ENCODE results near the gene CNTN2. TPM values are rescaled to one million over a fixed set of nuclear protein-coding genes. Genes with fewer than 3 reads are reported as not detected.

CNTN2 gene
- total RNA-seq, 4 donors from 2014 or later = 2.7 to 18.3 (median 6.0) TPM

DNA sequence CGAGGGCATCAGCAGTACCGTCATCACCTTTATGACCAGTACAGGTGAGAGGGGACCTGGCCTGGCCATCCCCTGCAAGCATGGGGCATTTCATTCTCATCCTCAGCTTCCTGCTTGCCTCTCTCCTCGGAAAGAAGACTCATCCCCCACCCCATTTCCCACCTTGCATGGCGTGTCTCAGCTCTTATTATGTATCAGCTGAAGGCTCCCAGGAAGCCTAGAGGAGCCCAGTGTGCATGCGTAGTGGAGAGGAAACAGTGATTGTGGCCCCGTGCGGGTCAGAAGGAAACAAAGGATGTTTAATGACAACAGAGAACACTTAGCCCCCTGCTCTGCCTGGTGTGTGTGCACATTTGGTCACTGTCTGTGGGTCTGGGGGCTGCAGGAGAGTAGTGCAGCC is 40.3 kb upstream of the CNTN2 start:
- WGBS, 2 donors = 87 to 90% methylated on average over 7 of the region's 7 CpGs
- intact Hi-C loops (cut with DNase I; ENCODE audit: low total_unique reads) = no loop called here
- DNase-seq (ENCODE audit: low spot score in 2 of 2) = no peak

DNA sequence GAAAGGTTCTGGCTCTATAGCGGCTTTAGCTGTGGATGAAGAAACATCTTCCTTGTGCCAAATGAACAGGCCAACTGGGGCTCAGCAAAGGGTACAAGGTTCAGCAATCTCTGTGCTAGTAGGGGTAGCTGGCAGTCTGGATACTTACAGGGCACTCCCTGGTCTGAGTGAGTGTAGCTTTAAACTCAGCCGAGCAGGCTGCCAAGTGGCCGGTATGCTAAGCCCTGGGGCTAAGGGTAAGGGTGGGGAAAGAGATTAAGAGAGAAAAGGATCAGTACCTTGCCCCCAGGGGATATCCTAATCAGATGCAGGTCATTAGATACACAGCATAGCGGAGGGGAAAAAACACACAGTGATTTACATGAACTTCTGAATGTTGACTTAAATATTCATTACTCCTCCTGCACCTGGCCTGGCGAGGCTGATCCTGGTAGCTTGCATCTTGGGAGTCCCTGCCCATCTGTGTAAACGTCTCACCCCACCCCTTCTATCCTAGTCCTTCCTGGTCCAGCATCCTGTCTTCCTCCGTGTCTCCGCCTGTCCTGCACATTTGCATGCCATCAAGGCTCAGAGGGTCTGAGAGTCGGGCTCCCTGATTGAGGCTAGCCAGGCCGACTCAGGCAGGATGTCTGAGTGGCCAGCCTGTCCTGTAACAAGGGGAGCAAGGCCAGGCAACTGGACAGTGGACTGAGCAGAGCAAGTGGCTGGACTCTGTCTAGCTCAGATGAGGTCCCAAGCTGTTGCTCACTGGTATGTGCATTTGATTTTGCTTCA is 39.5 kb upstream of the CNTN2 start:
- TF ChIP-seq, protein P1, sequence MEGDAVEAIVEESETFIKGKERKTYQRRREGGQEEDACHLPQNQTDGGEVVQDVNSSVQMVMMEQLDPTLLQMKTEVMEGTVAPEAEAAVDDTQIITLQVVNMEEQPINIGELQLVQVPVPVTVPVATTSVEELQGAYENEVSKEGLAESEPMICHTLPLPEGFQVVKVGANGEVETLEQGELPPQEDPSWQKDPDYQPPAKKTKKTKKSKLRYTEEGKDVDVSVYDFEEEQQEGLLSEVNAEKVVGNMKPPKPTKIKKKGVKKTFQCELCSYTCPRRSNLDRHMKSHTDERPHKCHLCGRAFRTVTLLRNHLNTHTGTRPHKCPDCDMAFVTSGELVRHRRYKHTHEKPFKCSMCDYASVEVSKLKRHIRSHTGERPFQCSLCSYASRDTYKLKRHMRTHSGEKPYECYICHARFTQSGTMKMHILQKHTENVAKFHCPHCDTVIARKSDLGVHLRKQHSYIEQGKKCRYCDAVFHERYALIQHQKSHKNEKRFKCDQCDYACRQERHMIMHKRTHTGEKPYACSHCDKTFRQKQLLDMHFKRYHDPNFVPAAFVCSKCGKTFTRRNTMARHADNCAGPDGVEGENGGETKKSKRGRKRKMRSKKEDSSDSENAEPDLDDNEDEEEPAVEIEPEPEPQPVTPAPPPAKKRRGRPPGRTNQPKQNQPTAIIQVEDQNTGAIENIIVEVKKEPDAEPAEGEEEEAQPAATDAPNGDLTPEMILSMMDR (IDR thresholded peaks at IDR 0.05) = no peak
- TF ChIP-seq POLR2A (IDR thresholded peaks at IDR 0.05) = no peak
- WGBS, 2 donors = 52 to 58% methylated on average over 10 of the region's 10 CpGs
- DNase-seq (ENCODE audit: low spot score in 2 of 2) = no peak
- no peak overlapping the region for H3K4me3 ChIP-seq (ENCODE audit: low read depth, poor library complexity, severe bottlenecking)
- intact Hi-C loops (cut with DNase I; ENCODE audit: low total_unique reads) = no loop called here

More for the DNA sequence above, 40.3 kb upstream of the CNTN2 start:
- no peak for TF ChIP-seq POLR2A (IDR thresholded peaks at IDR 0.05)
- TF ChIP-seq, protein P1 (IDR thresholded peaks at IDR 0.05) = no peak
- no peak overlapping the region for H3K4me3 ChIP-seq (ENCODE audit: low read depth, poor library complexity, severe bottlenecking)

DNA sequence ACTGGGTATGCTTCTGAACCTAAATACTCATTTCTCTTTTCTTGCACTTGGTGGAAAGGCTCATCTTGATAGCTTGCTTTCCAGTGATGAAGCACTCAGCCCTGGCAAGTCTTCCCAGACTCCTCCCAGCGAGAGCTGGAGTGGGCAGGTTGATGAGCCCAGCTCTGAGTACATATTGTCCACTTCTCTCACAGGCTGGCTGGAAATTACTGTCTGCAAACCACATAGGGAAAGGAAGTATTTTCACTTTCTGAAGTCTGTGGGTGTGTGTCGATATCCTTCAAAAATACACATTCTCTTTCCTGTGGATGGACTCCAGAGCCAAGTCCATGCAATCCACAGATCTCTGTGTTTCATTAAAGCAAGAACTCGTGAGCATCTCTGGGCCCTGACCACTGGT is 38.7 kb upstream of the CNTN2 start:
- 46 to 66% methylated on average over 3 of the region's 3 CpGs for WGBS, 2 donors
- DNase-seq (ENCODE audit: low spot score in 2 of 2) = no peak
- no peak overlapping the region for H3K4me3 ChIP-seq (ENCODE audit: low read depth, poor library complexity, severe bottlenecking)

DNA sequence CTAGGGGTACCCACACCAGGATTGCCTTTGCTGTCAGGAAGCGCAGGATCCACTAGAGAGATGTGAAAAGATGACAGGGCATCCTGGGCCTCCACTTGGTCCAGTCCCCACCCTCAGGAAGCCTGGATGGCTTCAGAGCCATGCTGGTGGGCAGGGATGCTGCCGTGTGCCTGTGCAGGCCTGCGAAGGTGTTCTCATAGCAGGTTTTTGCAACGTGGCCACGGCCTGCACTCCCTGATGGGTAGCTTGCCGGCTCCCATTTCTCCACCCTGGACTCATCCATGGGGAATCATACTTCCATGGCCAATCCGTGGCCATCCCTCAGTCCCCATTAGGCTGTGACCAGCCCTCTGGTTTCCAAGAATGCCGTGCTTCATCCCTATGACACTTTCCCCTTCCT is 34.1 kb upstream of the CNTN2 start:
- no peak overlapping the region for H3K4me3 ChIP-seq (ENCODE audit: low read depth, poor library complexity, severe bottlenecking)
- intact Hi-C loops (cut with DNase I; ENCODE audit: low total_unique reads) = no loop called here
- WGBS, 2 donors = 86 to 88% methylated on average over 8 of the region's 8 CpGs
- no peak for TF ChIP-seq POLR2A (IDR thresholded peaks at IDR 0.05)
- DNase-seq (ENCODE audit: low spot score in 2 of 2) = no peak

More for the DNA sequence above, 38.7 kb upstream of the CNTN2 start:
- intact Hi-C loops (cut with DNase I; ENCODE audit: low total_unique reads) = no loop called here
- TF ChIP-seq, protein P1 (IDR thresholded peaks at IDR 0.05) = no peak
- no peak for TF ChIP-seq POLR2A (IDR thresholded peaks at IDR 0.05)

DNA sequence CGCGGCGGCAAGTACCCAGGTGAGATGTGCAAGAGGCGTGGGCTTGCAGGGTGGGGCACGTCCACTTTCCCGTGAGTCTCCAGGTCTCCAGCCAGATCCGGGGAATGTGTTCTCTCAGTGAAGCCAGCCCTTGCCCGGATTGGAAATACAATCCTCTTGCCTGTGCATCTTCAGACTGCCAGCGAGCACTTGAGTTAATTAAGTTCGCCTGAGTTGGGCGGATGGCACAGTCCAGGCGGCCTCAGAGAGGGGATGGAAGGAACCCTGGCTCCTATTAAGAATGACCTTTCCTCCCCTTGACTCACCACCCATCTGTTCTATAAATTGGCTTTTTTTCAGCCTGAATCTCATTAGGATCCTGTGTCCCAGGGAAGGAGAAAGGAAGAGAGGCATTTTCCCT is 33.3 kb upstream of the CNTN2 start:
- 87 to 92% methylated on average over 12 of the region's 12 CpGs for whole genome bisulfite sequencing, 2 donors
- TF ChIP-seq POLR2A (IDR thresholded peaks at IDR 0.05) = no peak
- TF ChIP-seq, protein P1 (IDR thresholded peaks at IDR 0.05) = no peak

DNA sequence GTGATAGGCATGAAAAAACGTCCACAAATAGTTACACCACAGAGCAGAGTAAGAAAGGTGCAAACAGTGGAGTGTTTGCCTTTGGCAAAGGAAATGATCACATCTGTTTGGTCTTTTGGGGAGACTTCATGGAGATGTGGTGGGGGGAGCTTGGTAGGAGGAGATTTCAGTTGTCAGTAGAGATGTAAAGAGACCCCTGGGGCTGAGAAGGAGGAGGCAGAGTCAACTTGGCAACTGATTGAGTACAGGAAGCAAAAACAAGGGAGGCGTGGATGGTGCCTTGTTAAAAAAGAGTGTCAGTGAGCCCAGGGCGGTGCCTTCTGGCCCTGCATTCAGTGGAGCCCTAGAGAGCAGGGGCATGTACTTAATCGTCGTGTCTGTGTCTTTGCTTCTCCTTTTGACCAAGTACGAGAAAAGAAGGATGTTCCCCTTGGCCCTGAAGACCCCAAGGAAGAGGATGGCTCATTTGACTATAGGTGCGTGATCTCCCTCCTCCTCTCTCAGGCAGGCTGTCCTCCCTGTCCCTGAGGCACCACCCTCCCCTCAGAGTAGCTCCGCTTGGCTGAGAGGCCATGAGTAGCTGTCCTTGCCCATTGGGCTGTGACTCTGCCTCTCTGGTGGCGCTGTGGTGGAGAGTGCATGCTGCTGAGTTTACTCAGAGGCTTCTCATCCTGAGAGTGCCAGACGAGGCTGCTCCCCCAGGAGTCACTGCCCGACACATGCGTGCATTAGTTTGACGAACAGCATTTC is 30.4 kb upstream of the CNTN2 start:
- 71 to 73% methylated on average over 13 of the region's 13 CpGs for WGBS, 2 donors
- H3K4me3 ChIP-seq (ENCODE audit: low read depth, poor library complexity, severe bottlenecking) = no peak overlapping the region
- TF ChIP-seq, protein P1 (IDR thresholded peaks at IDR 0.05) = no peak
- TF ChIP-seq POLR2A (IDR thresholded peaks at IDR 0.05) = no peak
- DNase-seq (ENCODE audit: low spot score in 2 of 2) = no peak
- intact Hi-C loops (cut with DNase I; ENCODE audit: low total_unique reads) = no loop called here

More for the DNA sequence above, 33.3 kb upstream of the CNTN2 start:
- DNase-seq (ENCODE audit: low spot score in 2 of 2) = no peak
- intact Hi-C loops (cut with DNase I; ENCODE audit: low total_unique reads) = no loop called here
- H3K4me3 ChIP-seq (ENCODE audit: low read depth, poor library complexity, severe bottlenecking) = no peak overlapping the region
